Measurements from ENCODE around the gene RPS17.
A peak's percentile ranks its signal among the peaks of the same experiment; 100 is the strongest.
"Not testable (repeated sequence)": the region's sequence is repeated elsewhere in the genome, so short reads cannot be mapped to it uniquely, and the experiment has no call there.

Gene RPS17

GRCh38 chr15:82548700-82549099 lies 8.4 kb upstream of the RPS17 start:
- DNase-seq (ENCODE audit: low read depth in 2 of 2, low spot score in 1 of 2) = no peak

- DNase-seq (ENCODE audit: low read depth in 2 of 2, low spot score in 1 of 2) = no peak
Observed at GRCh38 chr15:82545478-82545877, 5.2 kb upstream of the RPS17 start.

- no peak for DNase-seq (ENCODE audit: low read depth in 2 of 2, low spot score in 1 of 2)
Observed at GRCh38 chr15:82545002-82545401, 4.7 kb upstream of the RPS17 start.

GRCh38 chr15:82544431-82544830 lies 4.2 kb upstream of the RPS17 start:
- no peak for DNase-seq (ENCODE audit: low read depth in 2 of 2, low spot score in 1 of 2)

- no peak for DNase-seq (ENCODE audit: low read depth in 2 of 2, low spot score in 1 of 2)
Observed at GRCh38 chr15:82543160-82543559, 2.9 kb upstream of the RPS17 start.

GRCh38 chr15:82540984-82541431 lies 751 bp upstream of the RPS17 start:
- DNase-seq (ENCODE audit: low read depth in 2 of 2, low spot score in 1 of 2) = no peak

- DNase-seq (ENCODE audit: low read depth in 2 of 2, low spot score in 1 of 2) = no peak
Observed at GRCh38 chr15:82539691-82540054, 584 bp downstream of the RPS17 start.

GRCh38 chr15:82538961-82539690 lies 1.1 kb downstream of the RPS17 start:
- no peak for DNase-seq (ENCODE audit: low read depth in 2 of 2, low spot score in 1 of 2)

- DNase-seq (ENCODE audit: low read depth in 2 of 2, low spot score in 1 of 2) = no peak
Observed at GRCh38 chr15:82537351-82537908, 2.8 kb downstream of the RPS17 start.

GRCh38 chr15:82536409-82537350 lies 3.6 kb downstream of the RPS17 start:
- no peak for DNase-seq (ENCODE audit: low read depth in 2 of 2, low spot score in 1 of 2)

- DNase-seq (ENCODE audit: low read depth in 2 of 2, low spot score in 1 of 2) = no peak
Observed at GRCh38 chr15:82535566-82536408, 4.5 kb downstream of the RPS17 start.

- not testable (repeated sequence) for DNase-seq (ENCODE audit: low read depth in 2 of 2, low spot score in 1 of 2)
Observed at GRCh38 chr15:82535151-82535550, 5.1 kb downstream of the RPS17 start.

- DNase-seq (ENCODE audit: low read depth in 2 of 2, low spot score in 1 of 2) = not testable (repeated sequence)
Observed at GRCh38 chr15:82534457-82534861, 5.8 kb downstream of the RPS17 start.

- DNase-seq (ENCODE audit: low read depth in 2 of 2, low spot score in 1 of 2) = no peak
Observed at GRCh38 chr15:82533801-82534200, 6.5 kb downstream of the RPS17 start.

- no peak for DNase-seq (ENCODE audit: low read depth in 2 of 2, low spot score in 1 of 2)
Observed at GRCh38 chr15:82532991-82533481, 7.2 kb downstream of the RPS17 start.

- no peak for DNase-seq (ENCODE audit: low read depth in 2 of 2, low spot score in 1 of 2)
Observed at GRCh38 chr15:82532383-82532990, 7.8 kb downstream of the RPS17 start.

- no peak for DNase-seq (ENCODE audit: low read depth in 2 of 2, low spot score in 1 of 2)
Observed at GRCh38 chr15:82531496-82532382, 8.5 kb downstream of the RPS17 start.

- DNase-seq (ENCODE audit: low read depth in 2 of 2, low spot score in 1 of 2) = peak; percentile 27 to 39
Observed at GRCh38 chr15:82530606-82531379, 9.5 kb downstream of the RPS17 start.

- DNase-seq (ENCODE audit: low read depth in 2 of 2, low spot score in 1 of 2) = no peak
Observed at GRCh38 chr15:82530006-82530405, 10.3 kb downstream of the RPS17 start.

All from stimulated activated CD8-positive, alpha-beta memory T cell treated with anti-CD3 and anti-CD28 coated beads, Interleukin-4, amount 100 ng/mL, for 1 hour (primary cell).